Activated T-helper 1 cell treated with Interleukin-2 at 50 U/mL for 16 hours (primary cell): ENCODE data around the gene USP54.

Experiments used
- DNase-seq: peaks from one replicate; pipeline ENCODE4 v3.0.0-alpha.2; 2020; ENCODE audit warnings: low read depth

Gene USP54

GRCh38 chr10:73467206-73467605, 123.9 kb downstream of the USP54 start:
- DNase-seq: no peak

GRCh38 chr10:73465978-73466726, 125.0 kb downstream of the USP54 start:
- DNase-seq: no peak

- DNase-seq: no peak
These were observed 130.2 kb downstream of the USP54 start for GRCh38 chr10:73460897-73461296.

- DNase-seq: no peak
These were observed 131.3 kb downstream of the USP54 start for GRCh38 chr10:73459683-73460314.

DNA sequence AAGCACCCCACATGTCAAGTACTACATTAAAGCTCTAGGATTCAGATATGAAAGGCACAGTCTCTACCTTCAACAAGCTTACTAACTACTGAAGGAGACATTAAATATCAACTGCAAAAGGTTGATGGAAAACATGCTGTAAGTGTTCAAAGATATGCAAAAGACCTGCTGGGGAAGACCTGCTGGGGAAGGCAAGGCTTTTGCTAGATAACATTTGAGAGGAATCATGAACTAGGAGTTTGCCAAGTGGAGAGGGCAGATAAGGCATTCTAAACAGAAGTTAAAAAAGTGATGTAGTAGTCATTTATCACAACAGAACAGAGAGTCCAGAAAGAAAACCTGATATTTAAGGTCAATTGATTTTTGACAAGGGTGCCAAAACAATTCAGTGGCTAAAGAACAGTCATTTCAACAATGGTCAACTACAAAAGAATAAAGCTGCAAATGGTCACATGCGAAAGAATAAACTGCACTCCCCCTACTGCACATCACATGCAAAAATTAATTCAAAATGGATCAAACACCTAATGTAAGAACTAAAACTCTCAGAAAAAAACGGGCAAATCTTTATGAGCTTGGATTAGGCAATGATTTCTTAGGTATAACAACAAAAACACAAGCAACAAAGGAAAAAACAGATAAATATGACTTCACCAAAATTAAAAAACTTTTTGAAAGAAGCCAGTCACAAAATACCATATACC, 134.8 kb downstream of the USP54 start:
- DNase-seq: no peak

- no peak for DNase-seq
These were observed 142.0 kb downstream of the USP54 start for GRCh38 chr10:73449113-73449512.

DNA sequence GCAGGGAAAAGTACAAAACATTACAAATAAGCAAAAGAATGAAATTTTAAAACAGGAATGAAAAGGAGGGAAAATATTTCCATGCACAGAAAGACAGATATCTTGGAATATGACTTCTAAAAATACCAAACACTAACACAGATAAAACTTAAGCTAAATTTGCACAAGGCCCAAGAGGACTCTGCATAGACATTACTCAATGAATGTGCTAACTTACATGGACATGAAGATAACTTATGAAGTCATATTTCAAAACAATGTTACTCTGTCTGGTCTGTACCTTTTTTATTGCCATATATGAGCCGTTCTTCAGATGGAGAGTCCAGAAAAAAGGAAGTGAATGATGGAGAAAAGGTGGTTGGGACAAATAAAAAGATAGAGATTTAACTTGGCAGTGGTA, 142.8 kb downstream of the USP54 start:
- DNase-seq: no peak
